Tibial artery (tissue), 4 donors: ENCODE results near the gene SSNA1.

Experiments used
- DNase-seq, 2 donors: peaks; one replicate each; pipeline ENCODE4 v3.0.0-alpha.2; 2019
- H3K27ac ChIP-seq, 2 donors: fragments of 200-600 bp; sonication (generic) in 1 of 2; 1 replicate in 1 of 2; 2 replicates in 1 of 2; pipeline ENCODE4 v1.5.1; 2018 to 2019; ENCODE audit warnings: mild to moderate bottlenecking in 1 of 2
- H3K27me3 ChIP-seq, 2 donors: fragments of 200-600 bp; sonication (generic) in 1 of 2; one replicate each; pipeline versions ENCODE4 v1.5.1 to v1.6.0; 2016 to 2019
- H3K36me3 ChIP-seq, 3 donors: fragments of 200-600 bp; sonication (generic) in 2 of 3; one replicate each; pipeline ENCODE4 v1.5.1; 2016 to 2019; ENCODE audit warnings: mild to moderate bottlenecking in 2 of 3
- H3K4me1 ChIP-seq, 4 donors: fragments of 200-600 bp; sonication (generic) in 2 of 4; 1 replicate in 3 of 4; 2 replicates in 1 of 4; pipeline ENCODE4 v1.5.1; 2016 to 2019
- H3K4me3 ChIP-seq, 2 donors: fragments of 200-600 bp; sonication (generic) in 1 of 2; 1 replicate in 1 of 2; 2 replicates in 1 of 2; pipeline ENCODE4 v1.5.1; 2018 to 2019; ENCODE audit warnings: mild to moderate bottlenecking in 2 of 2
- H3K9me3 ChIP-seq, 3 donors: fragments of 200-600 bp; sonication (generic) in 1 of 3; one replicate each; pipeline ENCODE4 v1.5.1; 2016 to 2019
- intact Hi-C: fragments of 100-400 bp; cut with DNase I; formaldehyde crosslinking; loops from one replicate; pipeline ENCODE4 v1.15.0; 2023; ENCODE audit warnings: low total_unique reads
- TF ChIP-seq, protein P1 (sequence below), 2 experiments: fragments of 200-600 bp in 1 of 2; fragments of 450-650 bp in 1 of 2; IDR thresholded peaks; one replicate each; pipeline ENCODE4 v1.5.1; 2017 to 2019; ENCODE audit warnings: antibody characterized with exemption in 2 of 2, mild to moderate bottlenecking in 1 of 2, moderate library complexity in 1 of 2

The SSNA1 gene

DNA sequence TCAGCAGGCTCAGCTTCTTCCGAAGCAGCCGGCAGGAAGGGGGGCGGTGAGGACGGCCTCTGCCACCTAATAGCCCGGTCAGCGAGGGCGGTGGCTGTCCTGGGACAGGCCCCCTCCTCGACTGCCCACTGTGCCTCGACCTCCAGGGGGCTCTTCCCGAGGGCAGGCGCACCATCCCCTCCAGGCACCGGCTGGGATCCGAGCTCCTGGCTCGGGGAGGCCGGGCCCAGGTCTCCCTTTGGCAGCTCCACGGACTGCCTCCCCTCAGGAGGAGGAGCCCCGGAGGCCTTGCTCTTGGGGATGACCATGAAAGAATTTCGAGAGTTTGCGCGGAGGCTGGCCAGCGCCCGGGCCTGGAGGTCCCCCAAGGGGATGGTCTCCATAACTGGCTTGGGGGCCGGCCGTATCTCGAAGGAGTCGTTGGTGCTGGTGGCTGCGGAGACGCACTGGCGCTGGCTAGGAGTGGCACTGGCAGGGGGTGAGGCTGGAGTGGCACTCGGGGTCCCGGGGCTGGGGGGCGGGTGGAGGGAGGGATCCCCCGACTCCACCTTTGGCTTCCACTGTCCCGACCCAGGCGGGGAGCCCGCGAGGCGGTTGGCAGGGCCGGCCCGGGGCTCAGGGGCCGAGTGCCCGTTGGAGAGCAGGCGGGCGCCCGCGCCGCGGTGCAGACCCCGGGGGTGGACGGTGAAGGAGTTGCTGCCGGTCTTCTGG lies 11.1 kb downstream of the SSNA1 start:
- no peaks in the 10 kb centered on the region for H3K27me3 ChIP-seq
- no peaks in the 10 kb centered on the region for H3K9me3 ChIP-seq
- H3K27ac ChIP-seq, result peak overlapping the region; percentile 51 to 60
- H3K36me3 ChIP-seq, result no peaks in the 10 kb centered on the region
- TF ChIP-seq, protein P1, sequence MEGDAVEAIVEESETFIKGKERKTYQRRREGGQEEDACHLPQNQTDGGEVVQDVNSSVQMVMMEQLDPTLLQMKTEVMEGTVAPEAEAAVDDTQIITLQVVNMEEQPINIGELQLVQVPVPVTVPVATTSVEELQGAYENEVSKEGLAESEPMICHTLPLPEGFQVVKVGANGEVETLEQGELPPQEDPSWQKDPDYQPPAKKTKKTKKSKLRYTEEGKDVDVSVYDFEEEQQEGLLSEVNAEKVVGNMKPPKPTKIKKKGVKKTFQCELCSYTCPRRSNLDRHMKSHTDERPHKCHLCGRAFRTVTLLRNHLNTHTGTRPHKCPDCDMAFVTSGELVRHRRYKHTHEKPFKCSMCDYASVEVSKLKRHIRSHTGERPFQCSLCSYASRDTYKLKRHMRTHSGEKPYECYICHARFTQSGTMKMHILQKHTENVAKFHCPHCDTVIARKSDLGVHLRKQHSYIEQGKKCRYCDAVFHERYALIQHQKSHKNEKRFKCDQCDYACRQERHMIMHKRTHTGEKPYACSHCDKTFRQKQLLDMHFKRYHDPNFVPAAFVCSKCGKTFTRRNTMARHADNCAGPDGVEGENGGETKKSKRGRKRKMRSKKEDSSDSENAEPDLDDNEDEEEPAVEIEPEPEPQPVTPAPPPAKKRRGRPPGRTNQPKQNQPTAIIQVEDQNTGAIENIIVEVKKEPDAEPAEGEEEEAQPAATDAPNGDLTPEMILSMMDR (IDR thresholded peaks at IDR 0.05), result no peak
- DNase-seq, result no peak
- H3K4me3 ChIP-seq, result peak overlapping the region; percentile 57 to 62
- intact Hi-C loops, result no loop called here
- peaks cover 4 to 82% (median 49%) of the 10 kb centered on the region in 4 donors for H3K4me1 ChIP-seq

DNA sequence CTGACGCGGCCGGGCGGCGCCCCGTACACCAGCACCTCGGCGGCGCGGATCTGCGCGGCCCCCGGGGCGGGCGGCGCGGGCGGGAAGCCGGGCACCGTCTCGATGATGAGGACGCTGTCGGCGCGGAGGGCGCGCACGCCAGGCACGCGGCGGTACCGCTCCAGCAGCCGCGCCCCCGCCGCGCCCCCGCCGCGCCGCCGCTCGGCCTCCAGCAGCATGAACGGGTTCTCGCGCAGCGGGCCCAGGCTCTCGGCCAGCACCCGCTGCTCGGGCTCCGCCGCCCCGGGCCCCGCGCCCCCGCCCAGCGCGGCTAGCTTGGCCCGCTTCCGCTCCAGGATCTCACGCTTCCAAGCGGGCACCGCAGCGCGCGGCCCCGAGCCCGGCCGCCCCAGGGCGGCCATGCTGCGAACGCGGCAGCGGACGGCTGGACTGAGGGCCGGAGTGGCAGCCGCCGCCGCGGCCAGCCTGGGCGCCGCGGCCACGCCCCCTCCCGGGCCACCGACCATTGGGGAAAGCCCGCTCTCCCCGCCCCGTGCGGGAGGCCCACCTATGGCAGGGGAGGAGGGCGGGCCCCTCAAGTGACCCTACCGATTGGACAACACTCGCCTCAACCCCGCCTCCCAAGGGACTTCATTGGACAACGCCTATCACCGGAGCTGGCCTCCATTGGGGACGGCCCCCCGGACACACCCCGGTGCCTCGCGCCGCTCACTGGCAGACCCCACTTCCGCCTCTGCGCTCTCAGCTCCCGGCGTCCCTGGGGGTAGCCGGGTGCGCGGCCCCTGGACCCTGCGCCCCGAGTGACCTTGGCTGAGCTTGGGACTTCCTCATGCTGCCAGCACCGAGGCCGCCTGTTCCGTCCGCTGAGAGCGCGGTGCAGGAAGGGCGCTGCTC lies 12.1 kb downstream of the SSNA1 start, which contains the start of gene TPRN:
TPRN (minus strand) TSS at position 431 of the 894 bp plus-strand sequence; CDS start at position 401, 30 bp downstream.
- peak; percentile 100 for DNase-seq
- Histone ChIP-seq H3K9me3 (no peaks in the 10 kb centered on the region), H3K27me3 (no peaks in the 10 kb centered on the region), H3K4me3 (peak within 1 kb of the TSS; percentile 57 to 62), H3K27ac (peak within 1 kb of the TSS; percentile 73 to 86), H3K36me3 (no peaks in the 10 kb centered on the region), H3K4me1 (peaks cover 4 to 77% (median 55%) of the 10 kb centered on the region in 4 donors)
- TF ChIP-seq, protein P1 (IDR thresholded peaks at IDR 0.05), result peak in 1 of 2 experiments; percentile 16
- intact Hi-C loops, result no loop called here

DNA sequence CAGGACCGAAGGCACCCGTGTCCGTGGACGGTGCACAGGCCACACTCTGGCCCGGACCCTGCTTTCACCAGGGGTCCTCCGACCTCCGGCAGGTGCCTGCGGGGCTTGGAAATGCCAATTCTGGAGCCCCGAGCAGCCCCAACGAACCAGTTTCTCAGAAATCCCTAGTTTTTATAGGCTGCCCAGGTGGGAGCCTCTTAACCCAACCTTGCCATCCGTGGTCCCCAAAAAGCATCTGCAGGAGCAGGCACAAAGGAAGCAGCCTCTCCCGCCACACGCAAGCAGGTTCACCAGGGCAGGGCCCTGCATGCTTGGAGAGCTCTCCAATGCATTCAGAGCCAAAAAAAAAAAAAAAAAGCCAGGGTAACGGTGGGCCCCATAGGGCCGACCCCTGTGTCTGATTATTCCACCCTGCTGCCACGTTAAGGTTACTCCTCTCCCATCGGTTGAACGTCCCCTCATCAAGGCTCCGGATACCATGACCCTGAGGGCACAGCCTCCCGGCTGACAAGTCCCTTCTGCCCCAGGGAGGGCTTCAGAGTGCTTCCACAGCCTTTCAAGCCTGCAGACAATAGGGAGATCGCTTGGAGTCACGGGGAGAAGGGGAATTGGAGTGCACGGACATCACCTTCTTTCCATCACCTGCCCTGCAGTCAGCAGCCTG lies 12.9 kb downstream of the SSNA1 start:
- Histone ChIP-seq H3K27ac (peak overlapping the region; percentile 73 to 86), H3K4me3 (peak overlapping the region; percentile 57 to 62), H3K27me3 (no peaks in the 10 kb centered on the region), H3K36me3 (no peaks in the 10 kb centered on the region), H3K4me1 (peaks cover 4 to 78% (median 59%) of the 10 kb centered on the region in 4 donors), H3K9me3 (no peaks in the 10 kb centered on the region)
- no peak for DNase-seq
- intact Hi-C loops, result no loop called here
- TF ChIP-seq, protein P1 (IDR thresholded peaks at IDR 0.05), result no peak

DNA sequence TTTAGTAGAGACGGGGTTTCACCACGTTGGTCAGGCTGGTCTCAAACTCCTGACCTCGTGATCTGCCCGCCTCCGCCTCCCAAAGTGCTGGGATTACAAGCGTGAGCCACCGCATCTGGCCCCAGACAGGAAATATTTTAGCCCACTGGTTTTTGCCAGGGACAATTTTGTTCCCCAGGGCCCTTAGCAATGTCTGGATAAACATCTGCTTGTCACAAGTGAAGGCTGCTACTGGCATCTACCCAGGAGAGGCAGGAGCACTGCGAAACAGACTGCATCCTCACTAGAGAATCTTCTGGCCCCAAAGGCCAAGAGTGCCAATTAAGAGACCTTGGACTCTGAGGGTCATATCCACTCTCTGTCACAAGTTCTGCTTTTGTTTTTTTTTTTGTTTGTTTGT lies 14.5 kb downstream of the SSNA1 start:
- Histone ChIP-seq H3K27ac (no peak overlapping the region), H3K4me3 (no peak overlapping the region), H3K36me3 (peaks cover 0 to 4% (median 0%) of the 10 kb centered on the region in 3 donors), H3K4me1 (peaks cover 4 to 76% (median 62%) of the 10 kb centered on the region in 4 donors), H3K9me3 (no peaks in the 10 kb centered on the region), H3K27me3 (no peaks in the 10 kb centered on the region)
- DNase-seq, result no peak
- TF ChIP-seq, protein P1 (IDR thresholded peaks at IDR 0.05), result no peak
- intact Hi-C loops, result no loop called here

DNA sequence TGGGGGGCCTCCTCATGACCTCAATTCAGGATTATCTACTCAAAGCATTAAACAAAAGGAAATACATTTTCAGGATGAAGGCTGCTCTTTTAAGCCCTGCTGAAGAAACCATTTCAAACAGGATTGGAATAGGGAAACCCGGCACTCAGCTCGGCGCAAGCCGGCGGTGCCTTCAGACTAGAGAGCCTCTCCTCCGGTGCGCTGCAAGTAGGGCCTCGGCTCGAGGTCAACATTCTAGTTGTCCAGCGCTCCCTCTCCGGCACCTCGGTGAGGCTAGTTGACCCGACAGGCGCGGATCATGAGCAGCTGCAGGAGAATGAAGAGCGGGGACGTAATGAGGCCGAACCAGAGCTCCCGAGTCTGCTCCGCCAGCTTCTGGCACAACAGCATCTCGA lies 16.3 kb downstream of the SSNA1 start:
- no peaks in the 10 kb centered on the region for H3K27me3 ChIP-seq
- no peaks in the 10 kb centered on the region for H3K9me3 ChIP-seq
- H3K4me3 ChIP-seq, result peak overlapping the region; percentile 97
- H3K4me1 ChIP-seq, result peaks cover 0 to 59% (median 45%) of the 10 kb centered on the region in 4 donors
- peak overlapping the region; percentile 82 to 89 for H3K27ac ChIP-seq
- TF ChIP-seq, protein P1 (IDR thresholded peaks at IDR 0.05), result no peak
- intact Hi-C loops, result no loop called here
- H3K36me3 ChIP-seq, result peaks cover 0 to 14% (median 0%) of the 10 kb centered on the region in 3 donors
- DNase-seq, result no peak
